Measurements from ENCODE around the gene RCN1.
"Not testable (repeated sequence)": the region's sequence is repeated elsewhere in the genome, so short reads cannot be mapped to it uniquely, and the experiment has no call there.

RCN1 gene

DNA sequence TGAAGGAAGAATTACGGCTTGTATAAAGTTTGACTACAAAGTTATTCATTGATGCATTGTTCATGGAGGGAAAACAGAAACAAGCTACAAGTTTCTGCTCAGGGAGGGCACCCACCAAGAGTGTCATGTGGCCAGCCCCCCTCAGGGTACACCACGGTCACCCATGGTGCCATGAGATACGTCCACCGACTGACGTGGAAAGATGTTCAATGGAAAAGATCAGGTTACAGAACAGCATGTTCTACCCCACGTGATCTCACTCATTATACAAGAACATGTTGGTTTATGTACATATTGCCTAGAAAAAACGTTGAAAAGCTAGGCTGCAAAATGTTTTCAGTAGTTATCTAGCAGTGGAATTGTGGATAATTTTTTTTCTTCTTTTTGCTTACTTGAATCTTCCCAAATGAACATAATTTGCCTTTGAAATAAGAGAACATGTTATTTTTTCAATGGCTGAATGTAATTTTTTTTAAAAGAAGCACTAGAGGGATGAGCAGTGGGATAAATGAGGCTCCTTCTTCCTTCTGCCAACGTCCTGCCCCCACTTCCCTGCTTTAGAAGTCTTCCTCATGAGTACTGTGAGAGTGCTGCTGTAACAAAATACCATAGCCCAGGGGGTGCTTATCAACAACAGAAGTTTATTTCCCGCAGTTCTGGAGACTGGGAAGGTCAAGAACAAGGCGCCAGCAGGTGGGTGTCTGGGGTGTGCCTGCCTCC, 22.5 kb downstream of the RCN1 start:
- DNase-seq (ENCODE audit: low read depth), result no peak

DNA sequence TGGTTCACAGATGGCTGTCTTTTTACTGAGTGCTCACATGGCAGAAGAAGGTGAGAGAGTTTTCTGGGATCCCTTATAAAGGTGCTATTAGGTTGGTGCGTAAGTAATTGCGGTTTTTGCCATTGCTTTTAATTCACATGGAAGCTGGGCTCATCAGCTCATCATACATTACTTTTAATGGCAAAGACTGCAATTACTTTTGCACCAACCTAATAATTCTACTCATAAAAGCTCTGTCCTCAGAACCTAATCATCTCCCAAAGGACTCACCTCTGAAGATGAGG, 23.0 kb downstream of the RCN1 start:
- no peak for DNase-seq (ENCODE audit: low read depth)

- no peak for DNase-seq (ENCODE audit: low read depth)
Measured at GRCh38 chr11:32115446-32115845, 24.6 kb downstream of the RCN1 start.

GRCh38 chr11:32116668-32117067, 25.8 kb downstream of the RCN1 start:
- DNase-seq (ENCODE audit: low read depth), result no peak

GRCh38 chr11:32118025-32118974, 27.4 kb downstream of the RCN1 start:
- no peak for DNase-seq (ENCODE audit: low read depth)

DNA sequence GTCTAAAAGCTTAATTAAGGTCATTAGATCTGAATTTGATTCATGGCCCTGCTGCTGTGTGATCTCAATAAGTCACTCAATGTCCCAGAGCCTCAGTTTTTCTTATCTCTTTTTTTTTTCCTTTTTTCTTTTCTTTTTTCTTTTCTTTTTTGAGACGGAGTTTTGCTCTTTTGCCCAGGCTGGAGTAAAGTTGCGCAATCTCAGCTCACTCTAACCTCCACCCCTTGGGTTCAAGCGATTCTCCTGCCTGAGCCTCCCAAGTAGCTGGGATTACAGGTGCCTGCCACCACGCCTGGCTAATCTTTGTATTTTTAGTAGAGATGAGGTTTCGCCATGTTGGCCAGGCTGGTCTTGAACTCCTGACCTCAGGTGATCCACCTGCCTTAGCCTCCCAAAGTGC, 28.3 kb downstream of the RCN1 start:
- DNase-seq (ENCODE audit: low read depth), result not testable (repeated sequence)

DNA sequence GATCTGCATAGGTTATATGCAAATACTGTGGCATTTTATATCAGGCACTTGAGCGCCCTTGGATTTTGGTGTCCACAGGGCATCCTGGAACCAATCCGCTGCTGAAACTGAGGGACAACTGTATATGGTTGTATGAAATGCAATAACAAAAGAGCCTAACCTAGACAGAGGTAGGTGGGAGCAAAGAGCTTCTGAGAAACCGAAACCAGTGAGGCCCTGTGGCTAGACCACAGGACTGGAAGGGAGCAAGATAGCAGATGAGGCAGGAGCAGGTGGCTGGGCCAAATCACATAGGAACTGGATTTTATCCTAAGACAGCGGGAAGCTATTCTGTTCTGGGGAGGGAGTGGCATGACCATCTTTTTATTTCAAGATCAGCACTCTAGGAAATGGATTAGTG, 30.1 kb downstream of the RCN1 start:
- DNase-seq (ENCODE audit: low read depth), result no peak

DNA sequence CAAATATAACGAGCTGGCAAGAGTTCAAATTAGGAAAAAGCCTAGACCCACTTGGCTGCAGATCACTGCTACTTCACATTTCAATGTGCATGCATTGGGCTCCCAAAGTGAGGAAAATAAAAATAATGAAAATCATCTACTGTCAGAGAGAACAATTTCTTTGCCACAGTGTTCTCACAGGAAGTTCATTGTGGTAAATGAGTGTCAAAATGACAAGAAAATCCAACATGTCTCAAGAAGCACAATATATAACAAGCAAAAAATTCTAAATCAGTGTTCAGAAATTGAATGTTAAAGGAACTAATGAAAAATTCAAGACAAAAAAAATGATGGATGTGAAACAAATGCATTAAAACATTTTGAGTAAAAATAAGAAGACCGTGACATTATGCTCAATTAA, 31.3 kb downstream of the RCN1 start:
- no peak for DNase-seq (ENCODE audit: low read depth)

DNA sequence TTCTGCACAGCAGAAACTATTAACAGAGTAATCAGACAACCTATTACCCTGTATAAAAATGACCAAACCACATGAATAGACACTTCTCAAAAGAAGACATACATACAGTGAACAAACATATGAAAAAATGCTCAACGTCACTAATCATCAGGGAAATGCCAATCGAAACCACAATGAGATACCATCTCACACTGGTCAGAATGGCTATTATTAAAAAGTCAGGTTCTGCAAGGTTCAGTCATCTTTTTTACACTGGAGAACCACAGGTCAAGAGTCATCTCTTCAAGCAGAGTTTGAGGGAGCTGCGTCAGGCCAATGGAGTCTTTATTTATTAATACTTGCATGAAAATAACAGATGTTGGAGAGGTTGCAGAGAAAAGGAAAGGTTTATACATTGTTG, 40.4 kb downstream of the RCN1 start:
- DNase-seq (ENCODE audit: low read depth), result no peak

- DNase-seq (ENCODE audit: low read depth), result no peak
Measured at GRCh38 chr11:32136657-32137056, 45.8 kb downstream of the RCN1 start.

- no peak for DNase-seq (ENCODE audit: low read depth)
Measured at GRCh38 chr11:32137263-32137662, 46.4 kb downstream of the RCN1 start.

GRCh38 chr11:32137869-32138268, 47.0 kb downstream of the RCN1 start:
- DNase-seq (ENCODE audit: low read depth), result no peak

DNA sequence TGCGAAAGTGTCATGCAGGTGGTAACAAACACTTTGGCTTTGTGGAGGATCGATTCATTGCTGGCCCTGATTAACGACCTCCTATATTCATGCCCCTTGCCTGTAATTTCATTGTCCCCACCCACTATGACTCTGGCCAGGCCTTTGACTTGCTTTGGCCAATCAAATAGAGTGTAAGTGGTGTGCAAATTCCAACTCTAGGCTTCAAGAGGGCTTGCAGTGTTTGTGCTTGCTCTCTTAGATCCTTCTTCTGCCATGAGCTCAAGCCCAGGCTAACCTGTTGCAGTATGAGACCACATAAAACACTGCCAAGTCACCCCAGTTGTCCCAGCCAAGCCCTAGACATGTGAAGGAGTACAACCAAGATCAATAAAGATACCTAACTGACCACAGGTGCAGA, 48.0 kb downstream of the RCN1 start:
- DNase-seq (ENCODE audit: low read depth), result no peak

- DNase-seq (ENCODE audit: low read depth), result no peak
Measured at GRCh38 chr11:32139896-32140520, 49.1 kb downstream of the RCN1 start.

- DNase-seq (ENCODE audit: low read depth), result no peak
Measured at GRCh38 chr11:32141745-32142546, 51.1 kb downstream of the RCN1 start.

- no peak for DNase-seq (ENCODE audit: low read depth)
Measured at GRCh38 chr11:32143378-32143777, 52.5 kb downstream of the RCN1 start.

- DNase-seq (ENCODE audit: low read depth), result no peak
Measured at GRCh38 chr11:32145282-32145681, 54.4 kb downstream of the RCN1 start.

- DNase-seq (ENCODE audit: low read depth), result no peak
Measured at GRCh38 chr11:32148895-32149294, 58.0 kb downstream of the RCN1 start.

- no peak for DNase-seq (ENCODE audit: low read depth)
Measured at GRCh38 chr11:32149748-32150147, 58.9 kb downstream of the RCN1 start.

DNA sequence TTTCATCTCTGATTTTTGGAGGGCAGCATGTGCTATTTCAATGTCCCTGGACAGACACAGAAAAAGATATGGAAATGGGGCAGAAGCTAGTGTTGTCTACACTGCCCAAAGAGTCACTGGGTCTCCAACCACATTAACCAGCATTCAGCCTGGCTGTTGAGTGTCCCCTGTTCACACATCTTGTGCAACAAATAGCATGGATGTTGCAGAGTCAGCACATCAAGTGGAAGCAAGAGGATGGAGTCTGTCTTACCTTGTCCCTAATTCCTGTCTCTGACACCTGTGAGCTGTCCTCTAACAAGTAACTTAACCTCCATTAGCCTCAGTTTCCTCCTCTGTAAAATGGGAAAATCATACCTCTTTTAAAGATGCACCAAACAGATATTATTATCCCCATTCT, 60.2 kb downstream of the RCN1 start:
- no peak for DNase-seq (ENCODE audit: low read depth)

- no peak for DNase-seq (ENCODE audit: low read depth)
Measured at GRCh38 chr11:32152216-32152615, 61.3 kb downstream of the RCN1 start.

- DNase-seq (ENCODE audit: low read depth), result no peak
Measured at GRCh38 chr11:32152821-32153220, 61.9 kb downstream of the RCN1 start.
